HG03280 (cell line): ENCODE results near the gene EPB41L1.

Experiments
- ATAC-seq: cut with Tn5 transposase; IDR thresholded peaks from one replicate; pipeline ENCODE4 v1.9.1; 2021; ENCODE audit warnings: mild to moderate bottlenecking, moderate library complexity; ENCODE audit not compliant: unreplicated experiment

The EPB41L1 gene

DNA sequence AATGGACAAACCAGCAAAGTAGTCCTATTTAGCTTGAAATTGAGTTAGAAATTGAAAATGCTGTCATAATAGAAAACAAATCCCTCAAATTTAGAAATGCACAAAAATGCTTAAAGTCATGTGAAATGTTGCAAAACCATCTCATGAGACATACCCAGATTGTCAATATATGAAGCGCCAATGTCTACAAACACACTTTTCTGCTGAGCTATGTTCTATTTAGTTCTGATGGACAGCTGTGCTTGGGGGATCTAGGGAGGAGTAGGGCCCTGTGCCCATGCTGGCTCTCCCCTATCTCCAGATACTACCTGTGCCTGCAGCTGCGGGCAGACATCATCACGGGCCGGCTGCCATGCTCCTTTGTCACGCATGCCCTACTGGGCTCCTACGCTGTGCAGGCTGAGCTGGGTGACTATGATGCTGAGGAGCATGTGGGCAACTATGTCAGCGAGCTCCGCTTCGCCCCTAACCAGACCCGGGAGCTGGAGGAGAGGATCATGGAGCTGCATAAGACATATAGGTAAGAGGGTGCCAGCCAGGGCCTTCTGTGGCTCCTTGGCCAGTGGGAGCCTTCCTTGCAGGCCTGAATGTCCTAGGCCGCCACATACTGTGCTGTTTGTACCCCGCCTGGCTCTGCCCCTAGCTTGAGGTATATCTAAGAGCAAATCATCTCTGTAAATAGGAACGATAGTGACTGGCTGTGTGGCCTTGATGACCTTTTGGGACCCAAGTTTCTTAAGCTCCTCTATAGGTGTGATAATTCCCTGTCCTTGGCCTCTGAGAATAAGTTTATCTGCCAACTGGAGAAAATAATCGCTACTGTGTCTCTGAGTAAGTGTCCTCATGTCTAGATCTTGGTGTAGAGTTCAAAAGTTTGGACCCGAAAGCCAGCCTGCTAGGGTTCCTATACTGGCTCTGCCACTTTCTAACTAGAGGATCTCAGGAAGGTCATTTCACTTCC lies 30.6 kb downstream of the EPB41L1 start:
- no peak for ATAC-seq

DNA sequence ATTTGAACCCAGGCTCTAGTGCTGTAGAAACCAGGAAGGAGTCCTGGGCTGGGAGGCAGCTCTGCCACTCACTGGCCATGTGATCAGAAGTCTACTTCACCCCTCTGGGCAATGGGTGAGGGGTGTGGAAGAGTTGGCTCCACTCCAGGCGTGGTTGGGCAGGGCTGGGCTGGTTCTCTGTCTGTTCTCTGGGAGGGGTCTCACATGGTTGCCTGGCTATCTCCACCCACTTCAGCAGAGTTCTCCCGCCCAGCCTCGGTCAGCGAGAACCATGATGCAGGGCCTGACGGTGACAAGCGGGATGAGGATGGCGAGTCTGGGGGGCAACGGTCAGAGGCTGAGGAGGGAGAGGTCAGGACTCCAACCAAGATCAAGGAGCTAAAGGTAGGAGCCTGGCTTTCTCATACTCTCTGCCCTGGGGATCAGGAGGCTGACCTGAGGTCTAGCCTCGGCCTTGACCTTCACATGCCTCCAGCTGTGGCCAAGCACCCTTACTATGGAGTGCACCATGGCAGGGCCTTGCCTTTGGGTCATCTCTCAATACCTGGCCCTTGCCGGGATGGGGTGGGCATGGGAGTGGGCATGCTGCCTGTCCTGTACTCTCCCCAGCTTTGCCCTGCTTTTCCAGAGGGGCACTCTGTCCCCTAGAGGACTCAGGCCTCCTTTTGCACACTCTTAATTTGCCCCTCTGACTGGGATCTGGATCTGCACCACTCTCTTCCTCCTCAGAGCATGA lies 39.6 kb downstream of the EPB41L1 start:
- ATAC-seq = no peak

DNA sequence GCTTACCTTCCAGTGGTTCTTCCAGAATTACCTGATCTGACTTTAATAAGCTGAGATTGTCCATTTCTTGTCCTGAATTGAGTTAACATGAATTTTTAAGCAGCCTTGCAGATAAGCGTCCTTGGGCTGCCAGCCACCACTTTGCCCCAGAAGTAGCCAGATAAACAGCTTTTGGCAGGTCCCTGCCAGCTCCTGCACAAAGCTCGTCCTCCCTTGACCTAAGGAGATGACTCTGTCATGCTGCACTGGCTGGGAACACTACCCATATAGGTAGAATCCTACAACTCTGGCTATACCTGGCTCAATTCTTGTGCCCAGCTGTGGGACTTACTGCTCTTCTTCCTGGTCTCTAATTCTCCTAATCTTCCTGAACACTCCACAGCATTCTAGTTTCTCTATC lies 42.1 kb downstream of the EPB41L1 start:
- ATAC-seq = no peak

DNA sequence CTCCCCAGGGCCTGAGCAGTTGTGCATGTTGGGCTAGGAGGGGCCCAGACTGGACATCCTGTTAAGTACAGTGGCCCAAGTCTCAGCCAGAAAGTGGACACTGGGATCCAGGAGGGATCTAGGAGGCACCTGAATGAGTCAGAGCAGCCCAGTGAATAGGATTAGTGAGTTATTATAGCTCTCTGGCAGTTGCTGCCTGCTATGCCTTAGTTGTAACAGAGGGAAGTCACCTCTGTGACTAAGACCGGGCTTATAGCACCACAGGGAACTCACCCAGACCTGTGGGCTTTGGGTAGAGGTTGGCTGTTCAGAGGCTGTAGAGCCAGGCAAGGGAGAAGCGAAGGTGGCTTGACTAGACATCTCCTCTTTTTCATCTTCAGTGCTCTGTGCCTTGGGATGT lies 42.7 kb downstream of the EPB41L1 start:
- no peak for ATAC-seq

DNA sequence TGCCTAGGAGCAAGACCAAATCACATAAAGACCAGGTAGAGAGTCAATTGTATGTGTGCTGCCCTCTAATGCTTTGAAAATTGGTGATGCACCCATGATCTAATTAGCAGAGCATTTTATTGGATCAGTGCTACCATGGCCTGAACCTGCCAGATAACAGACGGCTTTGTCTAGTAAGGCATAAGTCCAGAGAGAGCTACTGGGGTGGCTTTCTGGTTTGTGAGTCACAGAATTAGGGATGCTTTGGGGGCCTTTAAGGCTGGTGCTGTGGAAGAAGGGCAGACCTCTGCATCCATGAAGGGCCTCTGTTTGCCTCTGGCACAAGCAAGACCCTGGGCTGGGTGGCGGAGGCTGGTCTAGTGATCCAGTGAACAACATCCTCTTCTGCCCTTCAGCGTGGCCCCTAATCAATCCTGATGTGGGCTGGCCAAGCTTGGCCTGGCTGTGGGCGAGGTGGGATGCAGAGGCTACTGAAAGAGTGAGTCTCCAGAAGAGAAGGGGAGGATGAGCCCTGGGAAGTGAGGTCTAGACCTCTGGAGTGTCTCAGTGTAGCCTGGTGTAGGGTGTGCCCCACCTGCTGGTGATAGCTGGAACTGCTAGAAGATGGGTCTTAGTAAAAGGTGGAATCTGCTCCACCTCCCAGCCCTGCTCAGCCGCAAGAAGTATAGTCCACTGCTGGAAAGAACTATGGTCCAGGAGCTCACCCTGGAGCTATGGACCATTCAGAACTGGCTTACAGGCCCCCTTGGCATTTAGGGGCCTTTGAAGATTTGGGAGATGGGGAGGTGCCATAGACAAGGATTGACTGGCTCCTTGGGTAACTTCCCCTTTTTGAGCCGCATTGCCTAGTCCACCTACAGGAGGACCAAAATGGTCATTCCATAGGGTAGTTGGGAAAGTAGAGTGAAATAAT lies 45.1 kb downstream of the EPB41L1 start:
- ATAC-seq = no peak

DNA sequence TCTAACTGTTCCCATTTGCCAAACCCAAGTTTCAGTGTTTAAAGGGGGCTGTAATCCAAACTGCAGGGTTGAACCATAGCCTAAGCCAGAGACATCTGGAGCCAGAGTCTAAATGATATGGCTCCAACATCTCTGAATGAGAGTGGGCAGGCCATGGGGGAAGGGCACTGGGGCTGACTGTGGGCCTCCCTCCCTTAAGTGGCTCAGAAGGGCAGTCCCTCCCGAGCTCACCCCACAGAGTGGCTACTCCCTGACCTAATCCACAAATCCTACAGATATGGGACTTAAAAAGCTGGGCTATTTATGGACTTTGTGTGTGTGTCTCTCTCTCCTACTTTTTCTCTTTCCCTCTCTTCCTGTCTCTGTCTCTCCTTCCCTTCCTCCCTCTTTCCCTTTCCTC lies 45.9 kb downstream of the EPB41L1 start:
- ATAC-seq = no peak

DNA sequence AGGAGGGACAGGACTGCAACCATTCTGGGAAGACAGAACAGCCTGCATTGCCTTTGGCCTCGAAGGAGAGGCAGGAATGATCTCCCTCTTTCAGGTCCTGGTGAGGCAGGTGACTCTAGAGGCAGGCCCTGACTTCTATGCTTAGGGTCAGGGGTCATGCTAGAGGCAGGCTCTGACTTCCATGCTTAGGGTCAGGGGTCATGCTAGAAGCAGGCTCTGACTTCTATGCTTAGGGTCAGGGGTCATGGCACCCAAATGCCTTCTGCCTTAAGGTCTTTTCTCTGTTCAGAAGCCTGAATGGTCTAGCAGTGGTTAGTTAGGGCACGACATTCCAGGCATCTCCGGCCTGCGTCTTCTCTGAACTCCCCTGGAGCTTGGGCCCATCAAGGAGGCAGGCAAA lies 46.7 kb downstream of the EPB41L1 start:
- no peak for ATAC-seq

DNA sequence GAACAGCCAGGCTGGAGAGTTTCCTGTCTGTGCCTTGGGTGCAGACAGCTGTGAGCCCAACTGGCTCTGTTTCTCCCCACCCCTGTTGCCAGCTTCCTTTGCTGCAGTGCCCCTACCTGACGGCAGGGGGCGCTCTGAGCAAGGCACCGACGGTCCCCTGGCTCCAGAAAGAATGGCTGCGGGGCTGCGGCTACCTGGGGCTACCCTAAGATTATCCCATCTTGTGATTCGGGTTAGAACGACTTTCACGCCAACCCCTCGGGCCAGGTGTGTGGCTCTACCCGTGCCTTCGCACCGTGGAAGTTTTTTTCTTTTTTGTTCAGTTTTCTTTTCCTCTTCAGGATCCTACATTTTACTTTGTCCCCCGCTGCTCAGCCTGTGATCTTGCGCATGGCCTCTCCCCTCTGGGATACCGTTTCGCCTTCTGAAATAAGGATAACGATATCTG lies 48.4 kb downstream of the EPB41L1 start:
- no peak for ATAC-seq

DNA sequence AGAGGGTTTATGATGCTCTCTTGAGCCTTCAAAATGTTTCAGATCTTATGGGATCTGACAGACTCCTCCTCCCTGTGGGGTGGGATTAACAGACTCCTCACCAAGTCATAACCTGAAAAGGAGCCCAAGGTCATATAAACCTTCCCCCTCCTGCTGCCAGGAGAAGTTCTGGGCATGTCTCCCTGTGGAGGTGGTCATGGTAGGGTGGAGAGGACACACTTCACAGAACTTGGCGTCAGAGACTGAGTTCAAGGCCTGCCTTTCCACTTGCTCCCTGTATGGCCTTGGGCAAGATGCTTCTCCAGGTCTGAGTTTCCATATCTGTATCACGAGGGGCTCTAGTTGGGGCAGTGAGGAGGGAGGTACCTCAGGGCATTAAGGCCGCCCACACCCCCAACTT lies 49.3 kb downstream of the EPB41L1 start:
- ATAC-seq = no peak

DNA sequence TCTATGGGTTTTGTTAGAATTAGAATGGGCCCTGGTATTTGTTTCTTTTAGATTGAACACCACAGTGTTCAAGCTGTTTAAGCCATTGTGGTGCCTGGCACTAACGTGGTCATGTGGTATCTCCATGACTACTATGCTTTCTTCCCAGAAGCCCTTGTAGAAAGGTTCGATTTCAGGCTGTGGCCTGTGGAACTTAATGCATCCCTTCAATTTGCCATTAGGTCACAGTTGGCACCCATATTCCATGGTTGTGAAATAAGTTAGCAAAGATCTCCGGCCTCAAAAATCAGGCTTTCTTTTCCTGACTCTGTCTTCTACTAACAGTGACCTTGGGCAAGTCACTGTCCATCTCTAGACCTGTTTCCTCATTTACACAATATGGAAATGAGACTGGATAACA lies 50.5 kb downstream of the EPB41L1 start:
- ATAC-seq = no peak

DNA sequence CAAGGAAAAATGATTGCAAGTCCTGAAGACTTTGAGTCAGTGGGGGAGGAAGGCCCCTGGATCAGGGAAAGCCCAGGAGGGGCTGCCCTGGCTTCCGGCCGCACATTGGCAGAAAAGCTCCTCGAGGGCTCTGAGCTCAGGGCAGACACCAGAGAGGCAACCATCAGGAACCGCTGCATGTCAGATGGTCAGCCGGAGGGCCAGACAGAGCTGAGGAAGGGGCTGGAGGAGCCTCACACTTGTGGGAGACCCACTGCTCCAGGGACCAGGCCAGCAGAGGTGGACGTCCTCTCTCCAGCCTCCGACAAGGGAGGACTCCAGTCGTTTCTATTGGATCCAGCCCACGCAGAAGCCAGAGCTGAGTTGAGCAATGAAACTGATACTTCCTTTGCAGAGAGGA lies 51.5 kb downstream of the EPB41L1 start:
- ATAC-seq = no peak

DNA sequence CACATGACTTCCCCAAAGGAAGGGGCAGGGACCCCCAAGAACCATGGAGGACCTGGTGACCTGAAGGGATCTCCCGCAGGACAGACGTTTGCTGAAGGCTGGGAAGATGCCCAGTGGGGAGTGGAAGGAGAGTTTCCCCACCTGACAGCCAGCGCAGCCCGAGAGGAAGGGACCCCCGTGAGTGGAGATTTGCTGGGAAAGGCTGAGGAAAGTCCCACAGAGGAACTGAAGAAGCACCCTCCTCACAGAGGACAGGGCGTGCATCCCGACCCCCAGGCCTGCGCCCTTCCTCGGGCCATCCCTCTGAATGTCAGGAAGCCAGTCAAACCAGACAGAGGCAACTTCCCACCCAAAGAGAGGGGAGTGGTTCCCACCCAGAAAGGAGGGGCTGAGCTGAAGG lies 52.1 kb downstream of the EPB41L1 start:
- no peak for ATAC-seq

DNA sequence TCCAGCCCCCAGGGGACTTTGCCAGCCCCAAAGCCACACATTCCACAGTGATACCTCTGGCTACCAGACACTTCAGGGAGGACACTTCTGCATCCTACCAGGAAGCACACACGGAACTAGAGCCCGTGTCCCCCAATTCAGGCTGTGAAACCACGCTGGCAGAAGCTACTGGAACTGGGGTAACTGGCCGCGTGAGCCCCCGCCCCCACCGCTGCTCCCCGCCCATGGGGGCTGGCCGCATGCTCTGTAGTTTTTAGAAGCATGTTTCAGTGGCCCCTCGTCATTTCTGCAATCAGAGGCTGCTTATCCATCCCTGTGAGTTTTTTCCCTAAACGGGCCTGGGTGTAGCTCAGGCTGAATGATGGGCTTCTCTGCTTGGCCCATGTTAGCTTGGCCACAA lies 53.1 kb downstream of the EPB41L1 start:
- ATAC-seq = no peak

DNA sequence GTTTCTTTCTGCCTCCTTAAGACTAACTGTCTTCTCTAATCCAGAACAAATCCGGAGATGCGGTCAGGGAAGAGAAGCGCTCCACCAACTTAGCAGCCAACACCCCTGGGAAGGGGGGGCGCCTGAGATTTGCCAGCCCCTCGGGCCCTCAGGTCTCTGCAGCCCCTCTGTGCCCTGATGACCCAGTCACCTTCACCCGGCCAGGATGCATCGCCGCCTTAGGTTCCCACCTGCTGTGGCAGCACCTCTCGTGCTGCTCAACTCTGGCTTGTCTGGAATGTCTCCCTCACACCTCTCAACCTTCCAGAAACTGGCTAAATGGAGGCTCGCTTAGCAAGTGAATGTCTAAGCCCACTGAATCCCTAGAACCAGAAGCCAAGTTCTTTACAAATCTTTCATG lies 53.7 kb downstream of the EPB41L1 start:
- no peak for ATAC-seq

DNA sequence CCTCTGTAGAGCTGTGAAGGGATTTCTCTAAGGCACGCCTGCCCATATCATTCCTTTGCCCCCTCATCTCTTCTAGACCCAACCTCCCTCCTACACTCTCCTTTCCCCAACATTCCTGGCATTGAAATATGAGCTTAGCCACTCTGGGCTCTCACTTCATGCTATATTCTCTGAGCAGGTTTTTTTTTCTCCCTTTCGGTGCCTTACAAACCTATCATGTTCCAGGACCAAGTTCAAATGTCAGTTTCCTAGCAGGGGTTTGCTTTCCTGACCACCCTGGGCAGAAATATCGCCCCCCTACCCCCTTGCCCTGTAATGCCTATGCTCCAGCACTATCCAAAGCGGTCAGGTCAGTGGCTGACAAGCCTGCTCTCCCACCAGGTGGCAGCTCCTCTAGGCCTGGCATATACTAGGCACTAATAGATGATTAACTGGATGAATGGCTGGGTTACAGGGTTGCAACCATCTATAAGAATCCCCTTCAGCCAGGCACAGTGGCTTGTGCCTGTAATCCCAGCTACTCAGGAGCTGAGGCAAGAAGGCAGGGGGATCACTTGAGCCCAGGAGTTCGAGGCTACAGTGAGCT lies 56.0 kb downstream of the EPB41L1 start:
- ATAC-seq = no peak

DNA sequence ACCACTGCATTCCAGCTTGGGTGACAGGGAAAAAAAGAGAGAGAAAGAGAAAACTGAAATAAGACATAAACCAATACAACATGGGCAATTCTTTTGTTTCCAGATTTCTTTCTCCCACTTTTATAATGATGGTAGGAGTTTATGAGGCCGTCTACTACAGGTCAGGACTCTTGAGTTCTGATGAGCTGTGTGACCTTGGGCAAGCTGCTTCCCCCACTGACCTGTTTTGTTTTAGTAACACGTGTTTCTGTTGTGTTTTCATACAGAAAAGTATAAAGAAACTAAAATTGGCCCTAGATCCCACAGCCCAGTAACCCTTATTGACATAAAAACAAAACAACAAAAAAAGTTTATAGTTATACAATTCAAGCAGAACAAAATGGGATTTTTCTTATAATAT lies 58.8 kb downstream of the EPB41L1 start:
- no peak for ATAC-seq

DNA sequence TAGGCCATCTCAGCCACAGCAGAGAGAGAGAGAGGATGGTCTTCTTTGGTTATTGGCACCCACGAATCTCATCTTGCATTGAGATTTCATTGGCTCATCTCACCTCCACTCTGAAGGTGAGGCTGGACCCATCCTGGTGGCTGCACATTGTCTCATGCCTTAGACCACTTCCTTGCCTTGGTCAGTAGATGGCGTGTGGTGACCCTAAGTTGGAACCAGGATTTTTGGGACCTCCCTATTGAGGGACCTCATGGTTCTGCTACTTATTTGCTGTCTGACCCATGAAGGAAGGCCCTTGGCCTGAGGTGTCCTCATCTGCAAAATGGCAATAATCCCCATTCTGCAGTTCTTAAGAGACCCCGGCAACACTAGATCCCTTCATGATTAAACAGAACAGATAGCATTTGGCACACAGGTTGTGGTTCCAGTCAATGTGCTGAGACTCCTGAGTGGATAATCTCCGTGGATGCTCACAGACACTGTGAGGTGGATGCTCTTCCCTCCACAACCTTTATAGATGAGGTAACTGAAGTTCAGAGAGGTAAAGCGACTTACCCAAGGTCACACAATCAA lies 60.2 kb downstream of the EPB41L1 start:
- ATAC-seq = no peak

DNA sequence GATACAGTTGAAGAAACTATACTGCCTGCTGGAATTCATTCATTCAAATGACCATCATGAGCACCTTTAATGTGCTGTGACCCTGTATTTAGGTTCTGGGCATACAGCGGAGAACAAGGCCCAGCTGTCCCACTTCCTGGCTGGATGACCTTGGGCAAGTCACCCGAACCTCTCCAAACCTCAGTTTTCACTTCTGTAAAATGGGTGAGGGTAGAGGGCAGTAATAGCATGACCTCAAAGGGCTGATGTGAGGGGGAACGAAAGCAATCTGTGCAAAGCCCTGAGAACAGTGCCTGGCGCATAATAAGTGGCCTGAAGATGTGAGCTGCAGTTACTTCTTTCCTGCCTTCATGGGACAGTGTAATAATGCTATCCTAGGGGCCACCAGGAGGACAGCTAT lies 61.2 kb downstream of the EPB41L1 start:
- no peak for ATAC-seq

DNA sequence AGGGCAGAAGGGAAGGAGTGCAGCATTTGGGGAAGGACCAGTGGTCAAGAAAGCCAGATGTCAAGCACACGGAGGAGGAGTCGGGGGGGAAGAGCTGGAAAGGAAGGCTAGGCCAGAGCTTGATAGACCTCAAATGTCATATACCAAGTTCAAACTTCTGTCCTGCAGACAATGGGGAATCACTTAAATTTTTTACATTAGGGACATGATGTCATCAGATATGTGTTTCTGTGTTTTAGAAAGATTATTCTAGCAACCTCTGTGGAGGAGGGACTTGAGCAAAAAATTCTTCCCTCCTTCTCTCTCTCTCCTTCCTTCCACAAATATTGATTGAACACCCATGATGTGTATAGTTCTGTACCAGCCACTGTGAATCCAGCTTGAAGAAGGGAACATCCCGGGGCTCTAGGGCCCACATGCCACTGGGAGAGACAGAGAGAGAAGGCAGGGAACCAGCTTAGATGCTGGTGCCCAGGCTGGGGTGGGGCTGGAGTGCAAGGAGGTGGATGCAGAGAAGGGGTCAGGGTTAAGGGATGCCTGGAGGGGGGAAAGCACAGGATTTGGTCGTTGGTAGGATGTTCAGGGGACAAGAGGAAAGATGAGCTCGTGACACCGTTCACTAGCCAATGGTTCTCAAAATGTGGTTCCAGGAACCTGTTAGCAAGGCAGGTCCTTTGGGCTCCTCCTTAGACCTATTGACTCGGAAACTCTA lies 61.9 kb downstream of the EPB41L1 start:
- no peak for ATAC-seq

DNA sequence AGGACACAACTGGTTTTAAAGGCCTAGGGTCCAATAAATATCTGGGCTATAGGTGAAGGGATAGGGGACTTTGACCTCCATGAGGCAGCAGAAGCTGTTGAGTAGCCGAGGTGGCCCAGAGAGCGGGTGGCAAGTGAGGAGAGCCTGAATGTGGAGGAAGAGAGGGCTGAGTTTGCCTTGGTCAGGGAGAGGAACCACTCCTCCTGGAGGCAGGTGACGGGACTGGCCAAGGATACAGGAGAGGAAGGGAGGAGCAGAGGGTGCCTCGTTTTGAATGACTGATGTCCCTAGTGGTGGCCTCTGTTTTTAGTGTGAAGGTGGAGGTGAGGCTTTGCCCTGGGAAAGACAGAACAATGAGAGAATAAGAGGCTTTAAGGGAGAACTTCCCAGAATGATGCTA lies 62.7 kb downstream of the EPB41L1 start:
- no peak for ATAC-seq
